Astrocyte (in vitro differentiated cells and primary cell): ENCODE results near the gene FER.

Source experiments
- EZH2 ChIP-seq: IDR thresholded peaks from 2 replicates; pipeline ENCODE4 v1.6.1; 2012; ENCODE audit warnings: mild to moderate bottlenecking, low read length, inconsistent platforms; ENCODE audit not compliant: insufficient read depth
- TF ChIP-seq, protein P1 (sequence below): IDR thresholded peaks from 2 replicates; pipeline ENCODE4 v1.5.1; 2011; ENCODE audit warnings: low read depth, mild to moderate bottlenecking, inconsistent platforms, low read length, moderate library complexity; ENCODE audit not compliant: insufficient read depth

DNA sequence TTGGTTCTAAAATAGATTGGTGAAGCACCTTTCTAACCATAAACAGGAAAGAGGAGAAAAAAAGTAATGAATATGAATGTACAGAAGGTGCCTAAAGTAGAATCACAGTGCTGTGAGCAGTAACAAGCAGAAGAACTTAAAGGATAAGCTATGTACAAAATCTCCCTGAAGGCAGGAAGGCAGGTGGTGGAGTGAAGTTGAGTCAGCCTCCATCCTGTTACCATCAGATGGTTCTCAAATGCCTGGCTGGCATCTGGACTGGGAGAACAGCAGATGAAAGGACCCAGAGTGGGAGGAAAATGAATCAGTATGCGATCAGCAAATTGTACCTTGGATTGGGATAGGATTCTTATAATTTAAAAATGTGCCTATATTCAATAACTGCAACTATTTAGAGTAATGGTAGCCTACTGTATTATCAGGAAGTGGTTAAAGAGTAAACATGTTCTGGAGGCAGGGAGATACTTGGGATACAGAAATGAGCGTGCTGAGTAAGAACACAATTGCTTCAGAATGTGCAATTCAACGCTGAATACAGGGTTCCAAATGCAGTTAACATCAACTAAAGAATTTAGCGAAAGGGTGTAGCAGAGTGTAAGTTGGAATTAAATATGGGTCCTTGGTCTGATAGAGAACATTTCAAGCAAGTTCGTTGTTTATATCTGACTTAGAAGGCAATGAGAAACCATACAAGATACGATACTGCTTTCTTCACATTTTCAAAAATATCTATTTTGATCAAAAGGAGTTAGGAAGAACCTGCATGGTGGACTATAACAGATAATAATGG, 21.1 kb upstream of the FER start:
- TF ChIP-seq, protein P1, sequence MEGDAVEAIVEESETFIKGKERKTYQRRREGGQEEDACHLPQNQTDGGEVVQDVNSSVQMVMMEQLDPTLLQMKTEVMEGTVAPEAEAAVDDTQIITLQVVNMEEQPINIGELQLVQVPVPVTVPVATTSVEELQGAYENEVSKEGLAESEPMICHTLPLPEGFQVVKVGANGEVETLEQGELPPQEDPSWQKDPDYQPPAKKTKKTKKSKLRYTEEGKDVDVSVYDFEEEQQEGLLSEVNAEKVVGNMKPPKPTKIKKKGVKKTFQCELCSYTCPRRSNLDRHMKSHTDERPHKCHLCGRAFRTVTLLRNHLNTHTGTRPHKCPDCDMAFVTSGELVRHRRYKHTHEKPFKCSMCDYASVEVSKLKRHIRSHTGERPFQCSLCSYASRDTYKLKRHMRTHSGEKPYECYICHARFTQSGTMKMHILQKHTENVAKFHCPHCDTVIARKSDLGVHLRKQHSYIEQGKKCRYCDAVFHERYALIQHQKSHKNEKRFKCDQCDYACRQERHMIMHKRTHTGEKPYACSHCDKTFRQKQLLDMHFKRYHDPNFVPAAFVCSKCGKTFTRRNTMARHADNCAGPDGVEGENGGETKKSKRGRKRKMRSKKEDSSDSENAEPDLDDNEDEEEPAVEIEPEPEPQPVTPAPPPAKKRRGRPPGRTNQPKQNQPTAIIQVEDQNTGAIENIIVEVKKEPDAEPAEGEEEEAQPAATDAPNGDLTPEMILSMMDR = no peak
- TF ChIP-seq EZH2 = no peak
